Activated CD8-positive, alpha-beta memory T cell treated with anti-CD3 and anti-CD28 coated beads for 1 hour (primary cell): Measurements from ENCODE around the gene TRPV5.
"Not testable (repeated sequence)": the region's sequence is repeated elsewhere in the genome, so short reads cannot be mapped to it uniquely, and the experiment has no call there.

Experiments
- DNase-seq, 2 donors: peaks; one replicate each; pipeline ENCODE4 v3.0.0-alpha.2; 2020; ENCODE audit warnings: low read depth in 1 of 2; ENCODE audit errors: extremely low read depth in 1 of 2

TRPV5 gene

DNA sequence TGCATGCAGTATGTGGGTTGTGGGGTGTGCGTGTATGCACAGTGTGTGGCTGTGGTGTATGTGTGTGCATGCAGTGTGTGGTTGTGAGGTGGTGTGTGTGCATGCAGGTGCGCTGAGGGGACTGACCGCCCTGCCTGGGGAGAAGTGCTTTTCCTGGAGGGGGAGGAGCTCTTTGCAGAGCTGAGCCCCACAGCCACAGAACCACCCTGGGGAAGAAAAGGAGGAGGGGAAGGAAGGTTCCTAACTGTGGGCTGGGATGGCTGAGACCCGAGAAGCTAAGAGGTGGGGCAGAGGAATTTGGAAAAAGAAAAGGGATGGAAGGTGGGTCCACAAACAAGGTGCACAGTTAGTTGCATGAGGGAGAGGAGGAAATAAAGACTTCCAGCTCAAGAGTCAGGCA, at the start of gene TRPV5:
Gene TRPV5 (minus strand): TSS at position 123 of the 400 bp plus-strand sequence. CDS start 287 bp downstream, outside the sequence.
- no peak for DNase-seq

DNA sequence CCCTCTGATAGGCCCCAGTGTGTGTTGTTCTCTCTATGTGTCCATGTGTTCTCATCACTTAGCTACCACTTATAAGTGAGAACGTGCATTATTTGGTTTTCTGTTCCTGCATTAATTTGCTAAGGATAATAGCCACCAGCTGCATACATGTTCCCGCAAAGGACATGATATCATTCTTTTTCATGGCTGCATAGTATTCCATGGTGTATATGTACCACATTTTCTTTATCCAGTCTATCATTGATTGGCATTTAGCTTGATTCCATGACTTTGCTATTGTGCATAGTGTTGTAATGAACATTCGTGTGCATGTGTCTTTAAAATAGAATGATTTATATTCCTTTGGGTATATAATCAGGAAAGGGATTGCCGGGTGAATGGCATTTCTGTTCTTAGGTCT, 44.9 kb upstream of the TRPV5 start:
- not testable (repeated sequence) for DNase-seq

DNA sequence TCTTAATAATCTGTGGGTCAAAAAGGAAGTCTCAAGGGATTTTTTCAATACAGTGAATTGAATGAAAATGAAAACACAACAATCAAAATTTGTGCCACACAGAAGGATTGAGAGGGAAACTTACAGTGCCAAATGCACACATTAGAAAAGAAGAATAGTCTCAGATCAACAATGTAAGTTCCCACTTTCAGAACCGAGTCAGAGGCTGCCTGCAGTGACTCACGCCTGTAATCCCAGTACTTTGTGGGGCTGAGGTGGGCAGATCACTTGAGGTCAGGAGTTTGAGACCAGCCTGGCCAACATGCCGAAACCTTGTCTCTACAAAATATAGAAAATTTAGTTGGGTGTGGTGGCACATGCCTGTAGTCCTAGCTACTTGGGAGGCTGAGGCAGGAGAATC, 41.1 kb upstream of the TRPV5 start:
- no peak for DNase-seq

DNA sequence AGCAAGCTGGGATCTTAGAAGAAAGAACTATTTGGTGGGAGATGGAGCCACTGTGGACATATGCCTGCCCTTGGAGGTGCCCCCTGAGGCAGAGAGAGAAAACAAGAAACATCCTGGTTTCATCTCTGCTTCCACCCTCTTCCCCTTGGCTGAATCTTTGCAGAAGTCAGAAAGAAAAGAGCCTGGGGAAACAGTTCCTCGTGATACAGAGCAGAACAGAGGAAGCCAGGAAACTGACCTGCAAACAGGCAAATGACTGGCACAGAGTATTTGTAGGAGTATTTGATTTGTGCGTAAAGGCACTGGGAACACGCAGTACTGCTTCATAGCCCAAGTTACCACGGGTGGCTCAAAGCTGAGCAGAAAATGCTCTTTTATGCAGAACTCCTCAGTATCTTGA, 35.6 kb upstream of the TRPV5 start:
- no peak for DNase-seq

DNA sequence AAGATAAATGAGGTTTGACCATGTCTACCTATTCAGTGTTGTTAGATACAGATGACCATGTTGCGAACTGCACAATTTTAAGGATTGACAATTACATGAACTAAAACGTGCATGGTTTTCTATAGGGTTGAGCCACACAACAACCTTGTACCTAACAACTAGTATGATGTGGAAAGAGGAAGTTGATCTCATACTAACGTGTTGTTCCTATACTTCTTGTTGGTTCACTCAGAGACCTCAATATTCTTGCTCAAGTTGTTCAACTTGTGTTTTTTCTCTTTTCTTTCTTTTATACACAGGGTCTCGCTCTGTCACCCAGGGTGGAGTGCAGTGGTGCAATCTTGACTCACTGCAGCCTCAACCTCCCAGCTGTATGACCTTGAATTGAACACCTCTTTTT, 34.7 kb upstream of the TRPV5 start:
- DNase-seq = no peak

DNA sequence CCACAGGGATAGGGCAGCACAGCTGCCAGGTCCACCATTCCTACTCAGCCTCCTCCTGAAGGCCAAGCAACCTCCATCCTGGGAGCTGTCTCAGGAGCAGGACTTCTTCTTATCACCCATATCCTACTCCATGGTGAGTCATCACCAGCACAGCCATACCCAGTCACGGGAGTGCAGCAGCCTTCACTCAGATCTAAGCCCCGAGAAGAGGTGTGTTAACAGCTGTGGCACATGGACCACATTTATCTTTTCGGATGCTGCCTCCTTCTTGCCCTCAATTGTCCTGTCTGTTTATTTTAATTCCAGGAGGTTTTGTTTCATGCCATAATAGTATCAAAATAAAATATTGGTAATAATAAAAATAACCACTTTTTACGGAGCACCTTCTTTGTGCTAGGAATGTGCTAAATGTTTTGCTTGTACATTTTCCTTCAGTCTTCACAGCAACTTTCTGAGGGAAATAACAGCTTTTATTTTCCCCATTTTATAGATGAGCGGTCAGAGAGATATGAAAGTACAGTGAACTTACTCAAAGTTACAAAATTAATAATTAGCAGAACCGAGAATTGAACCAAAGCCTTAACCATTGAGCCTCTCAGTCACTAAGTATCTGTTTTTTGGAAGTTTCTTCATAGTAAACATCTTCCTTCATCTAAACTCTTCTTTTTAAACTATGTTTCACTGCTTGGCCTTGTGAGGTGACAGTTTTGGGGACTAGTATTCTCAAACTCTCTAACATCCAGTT, 31.1 kb upstream of the TRPV5 start:
- DNase-seq = no peak

DNA sequence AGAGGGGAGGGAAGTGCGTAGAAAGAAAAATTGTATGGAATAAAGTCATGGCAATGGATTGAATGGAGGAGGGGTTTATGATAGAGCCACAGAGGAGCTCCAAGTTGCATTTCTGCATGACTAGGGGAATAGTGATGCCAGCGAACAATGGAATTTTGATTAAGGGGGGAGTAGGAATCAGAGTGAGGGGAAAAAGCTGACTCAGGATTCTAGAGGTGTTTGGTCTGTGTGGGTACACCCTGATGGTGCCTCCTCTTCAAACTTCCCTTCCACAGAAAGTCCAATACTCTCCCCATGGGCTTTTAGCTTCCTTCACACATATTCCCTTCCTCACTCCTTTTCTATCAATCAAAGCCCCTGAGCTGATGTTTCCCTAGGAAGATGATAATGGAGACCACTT, 30.4 kb upstream of the TRPV5 start:
- DNase-seq = no peak

DNA sequence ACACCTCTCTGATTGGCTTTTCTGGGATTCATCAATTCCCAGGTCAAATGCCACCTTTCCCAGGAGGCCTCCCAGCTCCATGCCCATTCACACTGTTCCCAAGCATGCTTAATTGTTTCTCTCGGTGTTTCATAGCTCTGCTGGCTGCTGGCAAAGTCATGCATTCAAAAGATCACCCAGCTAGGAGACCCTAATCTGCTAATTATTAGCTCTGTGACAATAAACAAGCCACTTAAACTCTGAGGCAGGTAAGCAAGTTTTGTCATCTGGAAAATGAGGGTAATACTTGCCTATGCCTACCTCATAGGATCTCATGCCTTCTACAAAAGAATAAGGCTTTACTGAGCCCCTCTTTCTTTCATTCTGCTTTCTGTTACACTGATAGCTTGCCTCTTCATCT, 29.4 kb upstream of the TRPV5 start:
- no peak for DNase-seq

DNA sequence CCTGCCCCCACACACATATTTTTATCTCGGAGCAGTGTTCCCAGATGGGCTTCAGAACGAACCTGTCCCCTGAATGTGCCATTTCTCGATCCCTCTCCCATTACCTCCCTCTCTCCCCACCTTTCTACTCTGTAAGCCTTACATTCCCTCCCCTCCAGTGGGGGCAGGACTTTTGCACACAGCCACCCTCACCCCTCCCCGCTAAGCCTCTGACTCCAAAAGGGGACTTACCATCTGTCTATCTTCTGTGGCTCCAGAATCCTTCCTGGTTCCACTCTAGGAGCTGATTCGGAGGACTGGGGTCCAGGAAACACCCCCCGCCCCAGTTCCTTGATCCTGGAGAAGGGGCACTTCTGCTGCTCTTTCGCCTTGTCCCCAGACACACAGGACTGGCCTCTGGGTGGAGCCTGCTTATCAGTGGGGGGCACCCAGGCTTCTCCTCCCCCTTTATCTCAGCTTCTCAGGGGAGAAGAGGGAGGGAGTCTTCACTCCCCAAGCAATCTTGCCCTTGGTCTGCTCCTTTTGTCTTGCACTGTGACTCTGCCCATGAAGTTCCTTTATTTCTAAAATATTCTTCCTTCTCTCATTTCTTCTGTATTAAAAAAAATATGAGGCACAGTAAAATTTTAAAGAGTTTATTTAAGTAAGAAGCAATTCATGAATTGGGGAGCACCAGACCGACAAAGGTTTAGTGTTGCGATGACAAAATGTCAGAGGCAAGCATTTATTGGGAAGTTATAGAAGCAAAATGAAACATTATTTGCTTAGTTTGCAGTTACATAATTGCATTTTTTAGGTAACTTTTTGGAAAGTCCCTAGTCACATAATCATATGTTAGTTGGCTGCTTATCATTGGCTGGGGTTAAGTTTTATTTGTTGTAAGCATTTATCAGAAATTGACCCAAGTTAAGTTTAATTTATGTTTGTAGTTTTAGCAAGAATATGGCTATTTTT, 28.7 kb upstream of the TRPV5 start, which contains the start of gene KEL:
Gene KEL (minus strand): TSS at position 391 of the 954 bp plus-strand sequence. CDS start 157 bp downstream, at position 234.
- DNase-seq = no peak

DNA sequence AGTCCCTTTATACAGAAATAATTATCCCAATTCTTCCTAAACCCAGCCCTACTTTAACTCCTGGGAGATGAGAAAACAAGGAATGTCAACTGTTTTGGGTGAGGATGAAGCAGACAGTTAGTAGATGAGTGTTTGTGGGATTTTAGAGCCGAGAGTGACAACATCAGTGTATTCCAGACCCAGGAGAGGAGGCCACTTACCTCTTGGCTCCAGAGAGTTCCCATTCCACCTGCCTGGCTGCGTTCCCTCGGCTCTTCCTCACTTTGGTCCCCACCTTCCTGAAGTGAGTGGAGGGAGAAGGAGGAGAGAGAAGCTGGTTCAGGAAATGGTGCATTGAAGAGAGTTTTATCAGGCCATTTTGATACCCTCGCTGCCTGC, 28.0 kb upstream of the TRPV5 start:
- no peak for DNase-seq

DNA sequence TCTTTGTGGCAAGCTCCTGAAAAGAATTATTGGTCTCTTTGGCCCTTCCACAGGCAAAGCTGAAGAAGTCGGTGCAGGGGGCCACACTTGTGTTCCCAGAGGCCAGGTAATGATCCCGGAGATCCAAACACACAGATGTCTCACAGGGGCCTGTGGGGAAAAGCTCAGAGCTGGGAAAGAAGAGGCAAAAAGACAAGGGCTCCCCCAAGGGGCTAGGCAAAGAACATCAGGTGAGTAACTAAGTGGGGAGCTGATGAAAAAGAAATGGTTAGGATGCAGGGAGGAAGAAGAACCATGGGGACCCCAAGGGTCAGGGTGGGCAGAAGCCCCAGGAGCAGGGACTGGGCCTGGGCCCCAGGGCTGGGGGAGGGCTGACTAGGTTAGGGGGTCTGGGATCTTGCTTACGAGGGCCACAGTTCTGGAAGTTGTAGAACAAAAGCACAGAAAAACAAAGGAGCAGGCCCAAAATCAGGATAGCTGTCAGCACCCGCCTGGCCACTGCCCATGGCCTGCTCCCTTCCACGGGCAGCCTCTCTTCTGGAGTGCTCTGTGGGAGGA, 27.5 kb upstream of the TRPV5 start:
- no peak for DNase-seq

DNA sequence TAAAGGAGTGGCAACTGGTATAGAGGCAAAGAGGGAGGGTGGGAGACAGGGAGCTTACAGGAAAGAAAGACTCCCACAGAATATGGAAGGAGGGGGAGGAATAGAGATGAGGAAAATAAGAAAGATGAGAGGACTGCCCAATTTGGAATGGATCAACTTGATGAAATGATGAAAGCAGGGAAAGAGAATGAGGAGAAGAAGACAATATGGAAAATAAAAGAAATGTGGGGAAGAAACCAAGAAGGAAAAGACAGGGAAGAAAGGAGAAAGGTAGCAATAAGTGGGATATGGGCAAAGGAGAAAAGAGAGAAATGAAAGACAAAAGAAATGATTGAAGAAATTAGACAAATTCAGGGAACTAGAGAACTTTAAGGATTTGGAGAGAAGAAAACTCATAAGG, 25.7 kb upstream of the TRPV5 start:
- no peak for DNase-seq

DNA sequence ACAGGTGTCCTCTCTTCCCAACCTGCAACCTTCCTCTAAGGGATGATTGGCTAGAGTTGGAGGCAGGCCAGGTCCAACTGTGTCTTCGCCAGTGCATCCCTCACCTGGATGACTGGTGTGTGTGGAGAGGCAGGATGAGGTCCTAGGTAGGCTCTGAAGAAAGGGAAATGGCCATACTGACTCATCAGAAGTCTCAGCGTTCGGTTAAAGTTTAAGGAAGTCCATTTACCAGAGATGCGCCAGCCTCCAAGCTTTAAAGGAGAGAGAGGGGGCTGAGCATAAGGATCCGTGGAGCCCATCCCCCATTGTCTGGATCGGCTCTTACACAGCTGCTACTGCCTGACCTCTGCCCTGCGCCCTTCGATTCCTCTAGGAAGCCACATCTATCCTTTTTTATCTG, 24.2 kb upstream of the TRPV5 start:
- no peak for DNase-seq

DNA sequence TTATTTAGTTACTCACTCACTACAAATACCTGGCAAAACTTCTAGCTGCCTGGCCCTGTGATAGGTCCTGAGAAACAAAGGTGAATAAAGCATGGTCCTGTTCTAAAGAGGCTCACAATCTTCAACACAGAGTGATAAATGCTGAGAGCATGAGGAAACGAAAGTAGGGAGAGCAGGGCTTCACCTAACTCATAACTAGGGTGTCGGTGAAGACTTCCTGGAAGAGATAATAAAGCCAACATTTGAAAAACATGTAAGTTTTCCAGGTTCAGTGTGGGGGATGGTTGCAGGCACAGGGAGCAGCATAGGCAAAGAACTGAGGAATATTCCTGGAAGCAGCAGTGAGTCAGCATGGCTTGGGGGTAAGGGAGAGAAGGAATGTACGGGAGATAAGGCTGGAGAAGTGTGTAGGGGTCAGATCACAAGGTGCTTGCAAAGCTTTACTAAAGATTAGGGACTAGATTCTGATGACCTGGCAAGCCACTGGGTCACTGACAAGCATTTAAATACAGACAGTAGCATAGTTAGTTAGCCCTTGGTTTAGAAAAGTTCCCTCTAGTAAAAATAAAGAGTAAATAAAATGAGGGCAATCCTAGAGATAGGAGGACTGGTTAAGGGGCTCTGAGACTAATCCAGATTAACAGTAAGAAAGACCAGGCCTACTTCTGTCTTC, 23.5 kb upstream of the TRPV5 start:
- no peak for DNase-seq

DNA sequence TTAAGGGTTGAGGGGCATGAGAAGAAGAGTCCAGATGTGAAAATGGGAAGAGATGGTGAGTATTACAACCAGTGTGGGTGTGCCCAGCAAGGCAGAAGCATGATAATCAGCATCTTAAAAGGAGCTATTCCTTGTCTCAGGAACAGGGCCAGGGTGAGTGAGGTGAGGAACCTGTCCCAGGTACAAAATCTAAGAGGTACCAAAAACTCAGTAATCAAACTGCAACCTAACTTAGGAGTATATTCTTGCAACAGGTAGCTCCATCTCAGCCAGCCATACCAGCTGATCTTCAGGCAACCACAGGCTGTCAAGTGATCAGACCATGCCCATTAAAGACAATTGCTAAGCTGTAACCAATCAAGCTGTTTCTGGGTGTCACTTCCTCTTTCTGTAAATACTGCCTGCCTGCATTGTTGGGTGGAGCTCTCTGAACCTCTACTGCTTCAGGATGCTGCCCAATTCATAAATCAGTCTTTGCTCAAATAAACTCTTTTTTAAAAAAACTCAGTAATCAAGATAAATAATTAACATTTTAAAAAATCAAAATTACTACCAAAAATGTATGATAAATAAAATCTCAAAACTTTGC, 21.2 kb upstream of the TRPV5 start:
- DNase-seq = no peak

DNA sequence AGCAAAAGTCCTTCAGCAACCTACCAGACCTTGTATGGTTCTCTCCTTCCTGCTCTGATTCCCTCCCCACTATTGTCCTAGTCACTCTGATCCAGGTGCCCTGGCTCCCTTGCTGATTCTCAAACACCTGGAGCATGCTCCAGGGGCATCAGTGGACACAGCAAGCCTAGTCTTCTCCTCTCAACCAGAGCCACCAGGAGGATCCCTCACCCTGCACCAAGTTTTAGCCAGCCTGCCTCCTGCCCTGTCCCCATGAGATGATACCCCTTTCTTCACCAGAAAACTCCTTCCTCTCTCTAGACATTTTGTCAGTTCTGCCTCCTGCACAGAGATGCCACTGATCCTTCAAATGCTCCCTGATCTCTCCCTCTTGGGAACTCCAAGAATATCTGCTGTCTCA, 16.7 kb upstream of the TRPV5 start:
- DNase-seq = no peak

DNA sequence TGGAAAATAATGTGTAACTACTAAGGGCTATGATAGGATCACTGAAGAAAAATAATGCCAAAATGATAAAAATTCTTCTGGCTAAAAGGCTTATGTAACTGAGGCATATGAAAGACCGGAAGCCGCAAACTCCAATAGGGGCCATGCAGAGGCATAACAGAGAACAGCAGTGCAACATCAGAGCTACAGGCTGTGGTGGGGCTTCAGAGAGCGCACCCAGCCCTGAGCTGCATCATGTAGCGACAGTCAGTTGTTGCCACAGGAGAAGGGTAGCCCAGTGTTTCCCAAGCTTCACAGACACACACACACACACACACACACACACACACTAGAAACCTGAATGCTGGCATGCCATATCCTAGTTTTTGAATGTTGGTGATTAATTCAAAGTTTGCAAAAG, 15.1 kb upstream of the TRPV5 start:
- DNase-seq = no peak

DNA sequence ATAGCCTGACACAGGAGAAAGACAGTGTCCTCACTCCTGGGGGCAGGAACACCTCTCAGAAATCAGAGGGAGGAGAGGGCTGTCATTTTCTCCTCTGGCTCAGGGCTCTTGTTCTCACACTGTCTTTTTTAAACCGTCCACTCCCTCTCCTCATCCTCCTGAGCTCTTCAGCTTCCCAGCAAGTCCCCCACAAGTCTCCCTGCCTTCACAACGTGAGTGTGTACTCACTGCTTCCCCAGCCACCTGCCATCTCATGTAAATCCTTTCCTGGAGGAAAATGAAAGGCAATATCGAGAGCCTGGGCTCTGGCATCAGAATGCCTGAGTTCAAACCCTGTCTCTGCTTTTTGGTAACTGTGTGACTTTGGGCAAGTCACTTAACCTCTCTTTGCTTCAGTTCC, 11.5 kb upstream of the TRPV5 start:
- DNase-seq = no peak

DNA sequence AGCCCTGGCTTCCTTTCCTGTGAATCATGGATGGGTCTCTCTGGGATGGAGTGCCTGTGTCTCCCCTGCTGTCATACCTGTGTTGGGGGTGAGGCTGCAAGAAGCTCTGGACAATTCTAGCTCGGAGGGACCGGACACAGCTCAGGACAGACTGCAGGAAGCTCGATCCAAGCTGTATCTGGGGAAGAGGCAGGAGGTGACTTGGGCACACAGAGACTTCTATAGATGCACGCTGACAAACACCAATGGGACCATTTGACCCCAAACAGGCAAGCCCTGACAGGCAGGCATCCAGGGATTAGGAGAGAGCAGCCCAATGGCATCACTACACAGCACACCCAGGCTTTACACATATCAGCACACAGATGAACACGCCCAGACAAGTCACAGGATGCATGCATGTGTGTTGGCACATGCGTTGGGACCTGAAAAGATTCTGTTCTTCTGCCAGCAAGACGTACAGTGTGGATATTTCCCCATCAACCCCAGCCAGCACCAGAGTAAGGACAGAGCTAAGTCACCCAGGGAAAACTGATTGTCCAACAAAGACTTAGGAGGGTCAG, 10.2 kb upstream of the TRPV5 start:
- no peak for DNase-seq

DNA sequence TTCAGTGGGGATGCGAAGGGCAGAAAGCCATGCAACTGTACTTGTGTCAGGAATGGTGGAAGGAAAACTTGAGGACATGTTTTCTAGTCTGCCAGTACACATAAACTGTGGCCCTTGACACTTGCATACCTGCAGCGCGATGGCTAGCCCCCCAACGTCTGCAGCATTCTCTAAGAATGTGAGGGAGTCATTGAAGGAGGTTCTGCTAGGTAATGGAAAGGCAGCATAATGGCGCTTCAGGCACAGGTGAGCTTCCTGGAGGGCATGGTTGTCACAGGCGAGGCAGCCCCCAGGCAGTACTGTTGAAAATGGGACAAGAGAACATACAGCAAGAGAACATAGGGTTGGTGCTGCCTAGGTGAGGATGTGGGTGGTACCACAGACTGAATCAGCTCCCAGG, 9.2 kb upstream of the TRPV5 start:
- no peak for DNase-seq
